Left hindlimb (tissue), 1 donor: ENCODE measurements around the gene MRNIP.

ENCODE experiments used
- DNase-seq: peaks from one replicate; pipeline ENCODE4 v3.0.0-alpha.2; 2018

MRNIP gene

GRCh38 chr5:179788193-179788854, 70.3 kb downstream of the MRNIP start:
- DNase-seq: no peak
